ENCODE results near the gene COG2. TPM values are rescaled to one million over a fixed set of nuclear protein-coding genes. Genes with fewer than 3 reads are reported as not detected.
A peak's percentile ranks its signal among the peaks of the same experiment; 100 is the strongest.

Gene COG2
- total and polyA plus RNA-seq, 2 of the 13 experiments (the other 11 are each of a cell fraction or from before 2014, with no cell fraction given): 16.8 to 36.3 TPM

DNA sequence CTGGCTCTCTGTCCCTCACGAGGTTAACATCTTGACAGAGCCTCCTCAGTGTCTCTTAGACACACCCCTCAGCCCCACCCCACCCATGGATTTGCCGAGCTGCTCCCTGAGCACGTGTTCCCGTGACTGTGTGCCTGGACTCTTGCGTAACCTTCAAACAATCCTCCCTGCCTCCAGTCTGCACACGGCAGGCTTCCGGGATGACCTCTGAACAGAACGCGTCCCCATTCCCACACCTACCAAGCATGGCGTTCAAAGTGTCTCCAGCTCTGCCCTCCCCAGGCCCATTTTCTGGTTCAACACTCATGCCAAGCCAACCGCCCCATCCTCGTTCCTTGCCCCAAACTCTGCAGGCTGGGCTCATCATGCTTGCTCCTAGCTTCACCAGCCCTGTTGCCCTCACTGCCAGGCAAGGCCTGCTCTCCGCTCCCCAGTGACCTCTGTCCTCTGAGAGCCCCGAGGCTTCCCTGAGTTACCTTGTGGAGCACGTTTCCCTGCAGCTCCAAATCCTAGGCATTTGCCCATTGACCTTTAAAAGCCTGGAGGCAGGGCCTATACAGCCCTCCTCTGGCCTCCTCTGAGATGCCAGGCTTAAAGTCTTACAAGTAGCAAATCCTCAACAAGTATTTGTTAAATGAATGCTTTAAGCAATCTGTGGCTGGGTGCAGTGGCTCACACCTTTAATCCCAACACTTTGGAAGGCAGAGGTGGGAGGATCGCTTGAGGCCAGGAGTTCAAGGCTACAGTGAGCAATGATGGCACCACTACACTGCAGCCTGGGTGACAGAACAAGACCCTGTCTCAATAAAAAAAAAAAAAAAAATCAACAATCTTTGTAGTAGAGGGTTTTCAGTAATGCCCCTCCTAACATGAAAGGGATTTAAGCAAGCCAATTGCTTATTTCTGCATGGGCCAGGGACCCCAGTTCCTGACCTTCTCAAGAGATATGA lies 66.6 kb downstream of the COG2 start (continued):
- TF ChIP-seq, protein P1, sequence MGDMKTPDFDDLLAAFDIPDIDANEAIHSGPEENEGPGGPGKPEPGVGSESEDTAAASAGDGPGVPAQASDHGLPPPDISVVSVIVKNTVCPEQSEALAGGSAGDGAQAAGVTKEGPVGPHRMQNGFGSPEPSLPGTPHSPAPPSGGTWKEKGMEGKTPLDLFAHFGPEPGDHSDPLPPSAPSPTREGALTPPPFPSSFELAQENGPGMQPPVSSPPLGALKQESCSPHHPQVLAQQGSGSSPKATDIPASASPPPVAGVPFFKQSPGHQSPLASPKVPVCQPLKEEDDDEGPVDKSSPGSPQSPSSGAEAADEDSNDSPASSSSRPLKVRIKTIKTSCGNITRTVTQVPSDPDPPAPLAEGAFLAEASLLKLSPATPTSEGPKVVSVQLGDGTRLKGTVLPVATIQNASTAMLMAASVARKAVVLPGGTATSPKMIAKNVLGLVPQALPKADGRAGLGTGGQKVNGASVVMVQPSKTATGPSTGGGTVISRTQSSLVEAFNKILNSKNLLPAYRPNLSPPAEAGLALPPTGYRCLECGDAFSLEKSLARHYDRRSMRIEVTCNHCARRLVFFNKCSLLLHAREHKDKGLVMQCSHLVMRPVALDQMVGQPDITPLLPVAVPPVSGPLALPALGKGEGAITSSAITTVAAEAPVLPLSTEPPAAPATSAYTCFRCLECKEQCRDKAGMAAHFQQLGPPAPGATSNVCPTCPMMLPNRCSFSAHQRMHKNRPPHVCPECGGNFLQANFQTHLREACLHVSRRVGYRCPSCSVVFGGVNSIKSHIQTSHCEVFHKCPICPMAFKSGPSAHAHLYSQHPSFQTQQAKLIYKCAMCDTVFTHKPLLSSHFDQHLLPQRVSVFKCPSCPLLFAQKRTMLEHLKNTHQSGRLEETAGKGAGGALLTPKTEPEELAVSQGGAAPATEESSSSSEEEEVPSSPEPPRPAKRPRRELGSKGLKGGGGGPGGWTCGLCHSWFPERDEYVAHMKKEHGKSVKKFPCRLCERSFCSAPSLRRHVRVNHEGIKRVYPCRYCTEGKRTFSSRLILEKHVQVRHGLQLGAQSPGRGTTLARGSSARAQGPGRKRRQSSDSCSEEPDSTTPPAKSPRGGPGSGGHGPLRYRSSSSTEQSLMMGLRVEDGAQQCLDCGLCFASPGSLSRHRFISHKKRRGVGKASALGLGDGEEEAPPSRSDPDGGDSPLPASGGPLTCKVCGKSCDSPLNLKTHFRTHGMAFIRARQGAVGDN (CRISPR knock-in tag; IDR thresholded peaks at IDR 0.05): peak; percentile 99
- TF ChIP-seq MIXL1 (CRISPR knock-in tag; IDR thresholded peaks at IDR 0.05) (no peak), ZNF430 (CRISPR knock-in tag; IDR thresholded peaks at IDR 0.05) (peak; percentile 92), RFX3 (CRISPR knock-in tag; IDR thresholded peaks at IDR 0.05) (no peak), MEIS1 (CRISPR knock-in tag; IDR thresholded peaks at IDR 0.05; ENCODE audit: borderline replicate concordance) (peak; percentile 69; the same call in 1 of the 2 replicates), ZFP82 (CRISPR knock-in tag; IDR thresholded peaks at IDR 0.05; ENCODE audit: borderline replicate concordance) (no peak), ZNF550 (CRISPR knock-in tag; IDR thresholded peaks at IDR 0.05; ENCODE audit: borderline replicate concordance) (no peak), ZNF879 (CRISPR knock-in tag; IDR thresholded peaks at IDR 0.05) (no peak), RBM22 (optimal IDR thresholded peaks at IDR 0.05; ENCODE audit: low read length) (peak; percentile 75), SYNCRIP (IDR thresholded peaks at IDR 0.05; ENCODE audit: insufficient read depth, low read depth, low read length) (no peak), CBX5 (CRISPR knock-in tag; IDR thresholded peaks at IDR 0.05; ENCODE audit: borderline replicate concordance) (peak; percentile 89; the same call in 1 of the 2 replicates), ZNF577 (CRISPR knock-in tag; IDR thresholded peaks at IDR 0.05; ENCODE audit: borderline replicate concordance, low read depth) (no peak), TBP (CRISPR knock-in tag; IDR thresholded peaks at IDR 0.05) (no peak), SMC3 (IDR thresholded peaks at IDR 0.05; ENCODE audit: low read length) (no peak; the same call in 1 of the 2 replicates), ZFAT (CRISPR knock-in tag; conservative IDR thresholded peaks at IDR 0.05) (no peak), ATF7-NPFF (CRISPR knock-in tag; IDR thresholded peaks at IDR 0.05; ENCODE audit: low read depth) (0 out of 2 replicates have a peak, but pooled peaks have one; percentile 41), ZNF605 (CRISPR knock-in tag; IDR thresholded peaks at IDR 0.05) (peak; percentile 83), NAIF1 (CRISPR knock-in tag; IDR thresholded peaks at IDR 0.05; ENCODE audit: borderline replicate concordance) (no peak), ZNF501 (CRISPR knock-in tag; IDR thresholded peaks at IDR 0.05) (peak; percentile 42; the same call in 1 of the 2 replicates)
- TF ChIP-seq, protein P2, sequence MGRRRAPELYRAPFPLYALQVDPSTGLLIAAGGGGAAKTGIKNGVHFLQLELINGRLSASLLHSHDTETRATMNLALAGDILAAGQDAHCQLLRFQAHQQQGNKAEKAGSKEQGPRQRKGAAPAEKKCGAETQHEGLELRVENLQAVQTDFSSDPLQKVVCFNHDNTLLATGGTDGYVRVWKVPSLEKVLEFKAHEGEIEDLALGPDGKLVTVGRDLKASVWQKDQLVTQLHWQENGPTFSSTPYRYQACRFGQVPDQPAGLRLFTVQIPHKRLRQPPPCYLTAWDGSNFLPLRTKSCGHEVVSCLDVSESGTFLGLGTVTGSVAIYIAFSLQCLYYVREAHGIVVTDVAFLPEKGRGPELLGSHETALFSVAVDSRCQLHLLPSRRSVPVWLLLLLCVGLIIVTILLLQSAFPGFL (CRISPR knock-in tag; IDR thresholded peaks at IDR 0.05): no peak
- TF ChIP-seq, protein P3, sequence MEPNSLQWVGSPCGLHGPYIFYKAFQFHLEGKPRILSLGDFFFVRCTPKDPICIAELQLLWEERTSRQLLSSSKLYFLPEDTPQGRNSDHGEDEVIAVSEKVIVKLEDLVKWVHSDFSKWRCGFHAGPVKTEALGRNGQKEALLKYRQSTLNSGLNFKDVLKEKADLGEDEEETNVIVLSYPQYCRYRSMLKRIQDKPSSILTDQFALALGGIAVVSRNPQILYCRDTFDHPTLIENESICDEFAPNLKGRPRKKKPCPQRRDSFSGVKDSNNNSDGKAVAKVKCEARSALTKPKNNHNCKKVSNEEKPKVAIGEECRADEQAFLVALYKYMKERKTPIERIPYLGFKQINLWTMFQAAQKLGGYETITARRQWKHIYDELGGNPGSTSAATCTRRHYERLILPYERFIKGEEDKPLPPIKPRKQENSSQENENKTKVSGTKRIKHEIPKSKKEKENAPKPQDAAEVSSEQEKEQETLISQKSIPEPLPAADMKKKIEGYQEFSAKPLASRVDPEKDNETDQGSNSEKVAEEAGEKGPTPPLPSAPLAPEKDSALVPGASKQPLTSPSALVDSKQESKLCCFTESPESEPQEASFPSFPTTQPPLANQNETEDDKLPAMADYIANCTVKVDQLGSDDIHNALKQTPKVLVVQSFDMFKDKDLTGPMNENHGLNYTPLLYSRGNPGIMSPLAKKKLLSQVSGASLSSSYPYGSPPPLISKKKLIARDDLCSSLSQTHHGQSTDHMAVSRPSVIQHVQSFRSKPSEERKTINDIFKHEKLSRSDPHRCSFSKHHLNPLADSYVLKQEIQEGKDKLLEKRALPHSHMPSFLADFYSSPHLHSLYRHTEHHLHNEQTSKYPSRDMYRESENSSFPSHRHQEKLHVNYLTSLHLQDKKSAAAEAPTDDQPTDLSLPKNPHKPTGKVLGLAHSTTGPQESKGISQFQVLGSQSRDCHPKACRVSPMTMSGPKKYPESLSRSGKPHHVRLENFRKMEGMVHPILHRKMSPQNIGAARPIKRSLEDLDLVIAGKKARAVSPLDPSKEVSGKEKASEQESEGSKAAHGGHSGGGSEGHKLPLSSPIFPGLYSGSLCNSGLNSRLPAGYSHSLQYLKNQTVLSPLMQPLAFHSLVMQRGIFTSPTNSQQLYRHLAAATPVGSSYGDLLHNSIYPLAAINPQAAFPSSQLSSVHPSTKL (CRISPR knock-in tag; IDR thresholded peaks at IDR 0.05): peak; percentile 98
